ENCODE measurements around the gene STUM. TPM values are rescaled to one million over a fixed set of nuclear protein-coding genes. Genes with fewer than 3 reads are reported as not detected.

Gene STUM
- total RNA-seq, 2 experiments from 2014 or later, result not detected

- H3K4me1 Mint-ChIP-seq (ENCODE audit: low read depth), result no peaks in the 10 kb centered on the region
- H3K9me3 Mint-ChIP-seq (ENCODE audit: insufficient read depth), result no peaks in the 10 kb centered on the region
- H3K36me3 Mint-ChIP-seq (ENCODE audit: low read depth), result no peaks in the 10 kb centered on the region
- DNase-seq (no peak), ATAC-seq (no peak)
- ChIA-PET CTCF (interaction anchor here (1.0 to 1.1 kb wide), 2 partner anchors 67 to 98 kb away, joined by 3 read pairs; no protein-coding TSS in a partner anchor), POLR2A (no interaction called here)
- H3K4me3 Mint-ChIP-seq, result no peak overlapping the region
- H3K27ac Mint-ChIP-seq, result no peak overlapping the region
- H3K27me3 Mint-ChIP-seq (ENCODE audit: low read depth), result peaks cover 2% of the 10 kb centered on the region
These were observed 24.7 kb upstream of the STUM start for GRCh38 chr1:226523646-226524406.

GRCh38 chr1:226524547-226524946 lies 24.0 kb upstream of the STUM start:
- Mint-ChIP-seq H3K36me3 (ENCODE audit: low read depth) (no peaks in the 10 kb centered on the region), H3K4me1 (ENCODE audit: low read depth) (no peaks in the 10 kb centered on the region), H3K27ac (no peak overlapping the region), H3K4me3 (no peak overlapping the region), H3K27me3 (ENCODE audit: low read depth) (peaks cover 2% of the 10 kb centered on the region), H3K9me3 (ENCODE audit: insufficient read depth) (no peaks in the 10 kb centered on the region)
- ChIA-PET POLR2A (interaction anchor here (0.6 kb wide), 1 partner anchor 1744 kb away, joined by 4 read pairs; no protein-coding TSS in a partner anchor), CTCF (interaction anchor here (1.0 to 1.1 kb wide), 3 partner anchors 67 to 117 kb away, joined by 3 read pairs; partner anchors contain the start of gene PARP1)
- DNase-seq (no peak), ATAC-seq (no peak)

DNA sequence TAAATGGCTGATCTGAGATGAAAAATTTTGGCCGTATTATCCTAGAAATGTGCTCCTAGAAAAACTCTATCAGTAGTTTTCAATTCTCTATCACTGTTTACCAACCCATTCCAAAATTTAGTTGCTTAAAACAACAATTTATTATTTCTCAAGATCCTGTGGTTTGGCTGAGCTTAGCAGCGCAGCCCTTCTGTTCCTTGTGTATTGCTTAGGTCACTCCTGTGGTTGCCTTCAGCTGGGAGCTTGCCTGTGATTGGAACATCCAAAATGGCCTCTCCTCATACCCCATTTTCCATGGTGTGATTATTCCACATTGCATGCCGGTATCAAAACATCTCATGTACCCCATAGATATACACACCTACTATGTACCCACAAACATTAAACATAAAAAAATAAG lies 22.8 kb upstream of the STUM start:
- H3K4me3 Mint-ChIP-seq, result no peak overlapping the region
- ChIA-PET CTCF (interaction anchor here (1.2 kb wide), 1 partner anchor 22 kb away, joined by 3 read pairs; no protein-coding TSS in a partner anchor), POLR2A (no interaction called here)
- H3K36me3 Mint-ChIP-seq (ENCODE audit: low read depth), result no peaks in the 10 kb centered on the region
- DNase-seq (no peak), ATAC-seq (no peak)
- no peak overlapping the region for H3K27ac Mint-ChIP-seq
- no peaks in the 10 kb centered on the region for H3K9me3 Mint-ChIP-seq (ENCODE audit: insufficient read depth)
- H3K4me1 Mint-ChIP-seq (ENCODE audit: low read depth), result no peaks in the 10 kb centered on the region
- peaks cover 4% of the 10 kb centered on the region for H3K27me3 Mint-ChIP-seq (ENCODE audit: low read depth)

DNA sequence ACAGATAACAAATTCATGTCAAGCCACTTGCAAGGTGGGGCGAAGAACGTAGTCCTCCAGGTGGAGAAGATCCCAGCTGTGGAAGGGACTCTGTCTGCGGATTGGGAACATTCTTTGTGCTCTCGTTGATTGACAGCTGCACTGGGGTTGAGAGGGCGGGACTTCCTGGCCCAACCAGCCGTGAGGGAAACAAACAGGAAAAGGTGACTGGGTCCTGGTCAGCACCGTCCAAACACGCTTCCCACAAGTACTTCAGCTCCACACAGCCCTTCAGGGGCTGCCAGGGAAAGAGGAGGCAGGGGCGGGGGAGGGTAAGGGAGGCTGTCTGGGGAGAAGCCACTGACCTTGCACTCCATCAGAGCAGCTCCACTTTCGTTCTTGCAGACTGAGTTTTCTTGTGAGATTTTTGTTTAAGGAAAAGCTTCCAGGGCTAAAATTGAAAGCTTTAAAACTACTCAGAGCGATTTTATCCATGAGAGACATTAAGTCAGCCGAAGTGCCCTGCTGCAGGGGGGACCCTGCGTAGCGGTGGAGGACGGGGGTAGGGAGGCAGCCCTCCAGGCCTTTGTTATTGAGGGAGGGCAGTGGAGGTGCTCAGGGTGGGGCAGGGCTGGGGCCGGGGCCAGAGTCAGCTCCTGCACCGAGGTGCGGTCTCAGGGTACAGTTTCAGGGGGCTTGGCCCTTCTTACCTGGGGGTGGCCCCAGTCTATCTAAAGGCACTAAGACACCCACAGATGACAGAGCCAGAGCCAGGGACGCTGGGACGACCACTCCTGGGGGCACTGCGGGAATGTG lies 21.6 kb upstream of the STUM start:
- ChIA-PET CTCF (interaction anchor here (1.1 kb wide), 1 partner anchor 43 kb away, joined by 4 read pairs; no protein-coding TSS in a partner anchor), POLR2A (no interaction called here)
- Mint-ChIP-seq H3K27me3 (ENCODE audit: low read depth) (peaks cover 12% of the 10 kb centered on the region), H3K4me1 (ENCODE audit: low read depth) (no peaks in the 10 kb centered on the region), H3K27ac (no peak overlapping the region), H3K36me3 (ENCODE audit: low read depth) (no peaks in the 10 kb centered on the region), H3K9me3 (ENCODE audit: insufficient read depth) (no peaks in the 10 kb centered on the region), H3K4me3 (no peak overlapping the region)
- ATAC-seq (no peak), DNase-seq (no peak)

- no peak overlapping the region for H3K4me3 Mint-ChIP-seq
- H3K27me3 Mint-ChIP-seq (ENCODE audit: low read depth), result peaks cover 11% of the 10 kb centered on the region
- no peak for ATAC-seq
- POLR2A ChIA-PET, result no interaction called here
- no peaks in the 10 kb centered on the region for H3K4me1 Mint-ChIP-seq (ENCODE audit: low read depth)
- DNase-seq, result no peak
- H3K9me3 Mint-ChIP-seq (ENCODE audit: insufficient read depth), result no peaks in the 10 kb centered on the region
- H3K27ac Mint-ChIP-seq, result no peak overlapping the region
- CTCF ChIA-PET, result interaction anchor here (0.6 kb wide), 1 partner anchor 10 kb away, joined by 4 read pairs; no protein-coding TSS in a partner anchor
- no peaks in the 10 kb centered on the region for H3K36me3 Mint-ChIP-seq (ENCODE audit: low read depth)
These were observed 18.7 kb upstream of the STUM start for GRCh38 chr1:226529891-226530290.

- ATAC-seq (no peak), DNase-seq (no peak)
- no peaks in the 10 kb centered on the region for H3K36me3 Mint-ChIP-seq (ENCODE audit: low read depth)
- H3K27me3 Mint-ChIP-seq (ENCODE audit: low read depth), result peaks cover 11% of the 10 kb centered on the region
- H3K9me3 Mint-ChIP-seq (ENCODE audit: insufficient read depth), result no peaks in the 10 kb centered on the region
- no peak overlapping the region for H3K27ac Mint-ChIP-seq
- POLR2A ChIA-PET, result no interaction called here
- H3K4me3 Mint-ChIP-seq, result no peak overlapping the region
- CTCF ChIA-PET, result no interaction called here
- H3K4me1 Mint-ChIP-seq (ENCODE audit: low read depth), result no peaks in the 10 kb centered on the region
These were observed 18.0 kb upstream of the STUM start for GRCh38 chr1:226530591-226530990.

- DNase-seq (no peak), ATAC-seq (no peak)
- no peak overlapping the region for H3K4me3 Mint-ChIP-seq
- ChIA-PET CTCF (interaction anchor here (1.6 kb wide), 1 partner anchor 15 kb away, joined by 5 read pairs; no protein-coding TSS in a partner anchor), POLR2A (no interaction called here)
- no peaks in the 10 kb centered on the region for H3K4me1 Mint-ChIP-seq (ENCODE audit: low read depth)
- peaks cover 11% of the 10 kb centered on the region for H3K27me3 Mint-ChIP-seq (ENCODE audit: low read depth)
- H3K36me3 Mint-ChIP-seq (ENCODE audit: low read depth), result no peaks in the 10 kb centered on the region
- no peaks in the 10 kb centered on the region for H3K9me3 Mint-ChIP-seq (ENCODE audit: insufficient read depth)
- H3K27ac Mint-ChIP-seq, result no peak overlapping the region
These were observed 17.0 kb upstream of the STUM start for GRCh38 chr1:226531360-226532093.

DNA sequence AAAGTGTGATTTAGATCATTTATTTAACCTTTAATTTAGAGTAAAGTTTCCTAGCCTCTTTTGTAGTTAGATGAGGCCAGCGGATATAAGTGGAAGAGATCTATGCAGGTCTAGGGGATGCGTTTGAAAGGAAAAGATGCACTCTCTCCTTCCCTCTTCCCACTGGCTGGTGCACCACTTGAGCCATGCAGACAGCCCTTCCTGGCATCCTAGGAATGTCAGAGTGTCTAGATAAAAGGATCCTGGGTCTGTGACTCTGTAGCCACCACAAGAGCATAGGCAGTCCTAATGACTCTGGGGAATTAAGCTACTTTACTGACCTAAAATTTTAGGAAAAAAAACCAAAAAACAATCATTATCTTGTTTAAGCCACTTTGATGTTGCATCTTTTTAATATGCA lies 16.0 kb upstream of the STUM start:
- no peak for DNase-seq
- POLR2A ChIA-PET, result no interaction called here
- ATAC-seq, result no peak
- Mint-ChIP-seq H3K4me1 (ENCODE audit: low read depth) (no peaks in the 10 kb centered on the region), H3K4me3 (no peak overlapping the region), H3K36me3 (ENCODE audit: low read depth) (no peaks in the 10 kb centered on the region), H3K9me3 (ENCODE audit: insufficient read depth) (no peaks in the 10 kb centered on the region), H3K27me3 (ENCODE audit: low read depth) (peaks cover 11% of the 10 kb centered on the region), H3K27ac (no peak overlapping the region)
- CTCF ChIA-PET, result interaction anchor here (1.6 kb wide), 1 partner anchor 14 kb away, joined by 5 read pairs; no protein-coding TSS in a partner anchor

DNA sequence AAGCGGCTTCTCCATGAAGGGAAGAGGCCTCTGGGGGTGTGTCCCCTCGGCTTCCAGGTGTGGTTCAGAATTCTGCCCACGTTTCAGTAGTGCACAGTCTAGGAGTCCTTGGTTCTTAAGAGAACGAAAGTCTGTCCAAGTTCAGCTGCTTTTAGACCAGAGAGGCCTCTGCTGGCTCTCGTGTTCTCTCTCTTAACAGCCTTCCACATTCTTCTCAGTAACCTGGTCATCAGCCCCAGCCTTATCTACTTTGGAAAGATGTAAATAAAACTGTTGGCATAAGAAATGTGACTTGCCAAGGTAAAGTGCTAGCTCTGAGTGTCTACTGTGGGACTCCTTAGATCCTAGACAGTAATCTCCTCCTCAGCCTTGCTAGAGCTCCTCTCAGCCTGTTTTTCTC lies 15.3 kb upstream of the STUM start:
- no peaks in the 10 kb centered on the region for H3K9me3 Mint-ChIP-seq (ENCODE audit: insufficient read depth)
- ChIA-PET POLR2A (no interaction called here), CTCF (interaction anchor here (1.7 kb wide), 1 partner anchor 14 kb away, joined by 5 read pairs; no protein-coding TSS in a partner anchor)
- ATAC-seq (no peak), DNase-seq (no peak)
- H3K27me3 Mint-ChIP-seq (ENCODE audit: low read depth), result peaks cover 11% of the 10 kb centered on the region
- no peak overlapping the region for H3K4me3 Mint-ChIP-seq
- H3K36me3 Mint-ChIP-seq (ENCODE audit: low read depth), result no peaks in the 10 kb centered on the region
- H3K27ac Mint-ChIP-seq, result no peak overlapping the region
- H3K4me1 Mint-ChIP-seq (ENCODE audit: low read depth), result no peaks in the 10 kb centered on the region

DNA sequence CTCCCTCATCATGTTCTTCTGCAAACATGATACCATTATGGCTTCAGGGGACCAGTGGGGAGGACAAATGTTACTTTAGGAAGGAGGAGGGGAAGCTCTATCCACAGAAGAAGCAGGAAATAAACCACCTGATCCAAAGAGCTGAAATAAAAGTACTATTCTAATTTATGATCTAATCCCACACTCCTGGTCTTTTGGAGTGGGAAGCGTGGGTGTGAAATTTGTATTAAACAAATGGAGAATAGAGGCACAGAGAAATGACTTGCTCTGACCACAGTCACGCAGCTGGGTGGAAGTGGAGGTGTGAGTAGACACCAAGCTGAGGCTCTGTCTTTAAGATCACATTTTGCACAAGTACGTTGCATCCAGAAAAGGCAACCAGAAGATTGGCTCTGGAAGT lies 14.5 kb upstream of the STUM start:
- H3K36me3 Mint-ChIP-seq (ENCODE audit: low read depth), result no peaks in the 10 kb centered on the region
- no peak overlapping the region for H3K4me3 Mint-ChIP-seq
- H3K9me3 Mint-ChIP-seq (ENCODE audit: insufficient read depth), result no peaks in the 10 kb centered on the region
- H3K27me3 Mint-ChIP-seq (ENCODE audit: low read depth), result peaks cover 15% of the 10 kb centered on the region
- no peak for ATAC-seq
- no peak for DNase-seq
- H3K4me1 Mint-ChIP-seq (ENCODE audit: low read depth), result no peaks in the 10 kb centered on the region
- no peak overlapping the region for H3K27ac Mint-ChIP-seq
- POLR2A ChIA-PET, result no interaction called here
- CTCF ChIA-PET, result interaction anchor here (1.0 to 1.7 kb wide), 2 partner anchors 11 to 13 kb away, joined by 4 to 5 read pairs; no protein-coding TSS in a partner anchor

DNA sequence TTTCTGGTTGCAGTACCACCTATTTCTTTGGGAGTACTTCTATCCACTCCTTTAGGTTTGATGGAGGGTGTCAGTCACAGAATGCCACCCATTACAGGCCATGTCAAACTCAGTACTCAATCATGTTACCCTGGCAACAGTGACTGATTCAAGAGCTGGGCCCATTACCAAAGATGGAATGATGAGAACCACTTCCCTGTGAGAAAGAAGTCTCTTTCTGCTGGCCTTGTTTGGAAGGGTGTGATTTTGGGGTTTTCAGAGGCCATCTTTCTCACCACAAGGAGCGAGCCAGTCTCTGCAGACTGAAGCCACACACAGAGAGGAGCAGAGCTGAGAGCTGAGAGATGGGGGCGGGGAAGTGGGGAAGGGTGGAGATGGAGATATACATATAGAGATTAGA lies 13.9 kb upstream of the STUM start:
- no peak for DNase-seq
- CTCF ChIA-PET, result interaction anchor here (1.0 to 1.7 kb wide), 2 partner anchors 11 to 13 kb away, joined by 4 to 5 read pairs; no protein-coding TSS in a partner anchor
- no peaks in the 10 kb centered on the region for H3K4me1 Mint-ChIP-seq (ENCODE audit: low read depth)
- POLR2A ChIA-PET, result no interaction called here
- H3K27ac Mint-ChIP-seq, result no peak overlapping the region
- H3K36me3 Mint-ChIP-seq (ENCODE audit: low read depth), result no peaks in the 10 kb centered on the region
- no peak overlapping the region for H3K4me3 Mint-ChIP-seq
- ATAC-seq, result no peak
- no peaks in the 10 kb centered on the region for H3K9me3 Mint-ChIP-seq (ENCODE audit: insufficient read depth)
- peaks cover 15% of the 10 kb centered on the region for H3K27me3 Mint-ChIP-seq (ENCODE audit: low read depth)
